NB4 (cell line): ENCODE measurements around the gene KIF6.
A peak's percentile ranks its signal among the peaks of the same experiment; 100 is the strongest.

Experiments
- DNase-seq: peaks from one replicate; pipeline ENCODE4 v3.0.0; 2010; ENCODE audit warnings: low read depth
- H3K4me3 ChIP-seq: one replicate; pipeline ENCODE4 v1.5.1; 2011; ENCODE audit warnings: mild to moderate bottlenecking, low read depth, low read length, moderate library complexity
- MYC ChIP-seq: IDR thresholded peaks from 2 replicates; pipeline ENCODE4 v1.6.1; 2011; ENCODE audit warnings: low read depth, low read length
- POLR2A ChIP-seq: IDR thresholded peaks from 2 replicates; pipeline ENCODE4 v1.6.1; 2011; ENCODE audit warnings: mild to moderate bottlenecking; ENCODE audit not compliant: insufficient read length; ENCODE audit errors: extremely low read depth
- TF ChIP-seq, protein P1 (sequence below): IDR thresholded peaks from one replicate; pipeline ENCODE4 v1.5.1; 2012; ENCODE audit warnings: low read depth, low read length
- TF ChIP-seq, protein P2 (sequence below): IDR thresholded peaks from 2 replicates; pipeline ENCODE4 v1.6.1; 2011; ENCODE audit warnings: low read depth, low read length

Gene KIF6

DNA sequence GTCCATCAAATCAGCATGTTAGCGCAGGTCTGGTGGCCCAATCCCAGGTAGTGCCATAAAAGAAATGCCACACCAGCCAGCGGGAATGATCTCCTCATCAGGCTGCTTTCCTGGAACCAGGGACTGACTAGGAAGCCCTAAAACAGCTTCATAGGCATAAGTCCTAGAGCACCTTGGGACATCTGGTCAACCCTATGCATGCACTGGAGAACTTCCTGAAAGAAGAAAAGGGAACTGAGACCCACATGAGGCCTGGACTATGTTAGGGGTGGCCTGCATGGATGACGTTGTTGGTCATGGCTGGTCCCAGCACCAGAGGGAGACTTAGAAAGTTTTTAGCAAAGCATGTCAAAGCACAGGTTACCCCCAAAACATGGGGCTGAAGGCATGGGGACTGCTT is 395.2 kb downstream of the KIF6 start:
- peak; percentile 67 for DNase-seq
- no peak for TF ChIP-seq POLR2A
- TF ChIP-seq MYC: no peak
- TF ChIP-seq, protein P1, sequence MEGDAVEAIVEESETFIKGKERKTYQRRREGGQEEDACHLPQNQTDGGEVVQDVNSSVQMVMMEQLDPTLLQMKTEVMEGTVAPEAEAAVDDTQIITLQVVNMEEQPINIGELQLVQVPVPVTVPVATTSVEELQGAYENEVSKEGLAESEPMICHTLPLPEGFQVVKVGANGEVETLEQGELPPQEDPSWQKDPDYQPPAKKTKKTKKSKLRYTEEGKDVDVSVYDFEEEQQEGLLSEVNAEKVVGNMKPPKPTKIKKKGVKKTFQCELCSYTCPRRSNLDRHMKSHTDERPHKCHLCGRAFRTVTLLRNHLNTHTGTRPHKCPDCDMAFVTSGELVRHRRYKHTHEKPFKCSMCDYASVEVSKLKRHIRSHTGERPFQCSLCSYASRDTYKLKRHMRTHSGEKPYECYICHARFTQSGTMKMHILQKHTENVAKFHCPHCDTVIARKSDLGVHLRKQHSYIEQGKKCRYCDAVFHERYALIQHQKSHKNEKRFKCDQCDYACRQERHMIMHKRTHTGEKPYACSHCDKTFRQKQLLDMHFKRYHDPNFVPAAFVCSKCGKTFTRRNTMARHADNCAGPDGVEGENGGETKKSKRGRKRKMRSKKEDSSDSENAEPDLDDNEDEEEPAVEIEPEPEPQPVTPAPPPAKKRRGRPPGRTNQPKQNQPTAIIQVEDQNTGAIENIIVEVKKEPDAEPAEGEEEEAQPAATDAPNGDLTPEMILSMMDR: no peak
- TF ChIP-seq, protein P2, sequence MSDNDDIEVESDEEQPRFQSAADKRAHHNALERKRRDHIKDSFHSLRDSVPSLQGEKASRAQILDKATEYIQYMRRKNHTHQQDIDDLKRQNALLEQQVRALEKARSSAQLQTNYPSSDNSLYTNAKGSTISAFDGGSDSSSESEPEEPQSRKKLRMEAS: no peak
- no peak overlapping the region for H3K4me3 ChIP-seq

DNA sequence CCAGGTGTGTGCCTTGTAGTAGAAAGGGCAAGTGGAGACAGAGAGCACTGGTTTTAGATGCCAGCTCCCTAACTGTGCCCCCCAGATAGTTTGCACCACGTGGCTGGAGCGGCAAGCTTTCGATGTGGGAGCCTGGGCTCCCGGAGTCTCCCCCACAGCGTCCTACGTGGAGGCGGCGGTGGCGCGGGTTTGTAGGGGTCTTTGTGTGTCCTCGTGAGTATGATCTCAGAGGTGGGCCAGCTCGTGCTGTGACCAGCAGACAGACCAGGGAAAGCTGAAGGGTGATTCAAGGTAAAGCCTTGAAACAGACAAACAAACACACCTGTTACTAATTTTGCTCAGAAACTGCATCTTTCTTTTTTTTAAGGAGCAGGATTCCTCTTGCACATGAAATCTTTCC is 397.1 kb downstream of the KIF6 start:
- no peak overlapping the region for H3K4me3 ChIP-seq
- DNase-seq: no peak
- TF ChIP-seq MYC (no peak), POLR2A (no peak)
- TF ChIP-seq, protein P2: no peak
- TF ChIP-seq, protein P1: no peak

DNA sequence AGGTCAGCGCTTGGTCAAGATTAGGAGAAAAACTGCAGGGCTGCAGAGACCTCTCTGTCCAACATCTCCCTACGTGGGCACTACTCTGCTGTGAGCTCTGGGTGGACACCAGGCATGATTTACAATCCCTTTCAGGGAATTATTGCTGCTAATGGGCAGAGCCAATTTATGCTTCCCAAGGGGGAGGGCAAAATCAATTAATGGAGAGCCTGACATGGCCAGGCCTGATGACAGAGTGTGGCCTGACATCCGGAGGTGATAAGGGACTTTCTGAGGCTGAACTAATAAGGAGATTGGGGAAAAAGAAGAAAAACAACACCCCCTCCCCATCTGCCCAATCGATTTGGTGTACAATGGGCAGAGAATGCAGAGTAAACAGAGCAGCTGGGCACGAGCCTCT is 397.7 kb downstream of the KIF6 start:
- no peak overlapping the region for H3K4me3 ChIP-seq
- no peak for DNase-seq
- TF ChIP-seq, protein P1: no peak
- TF ChIP-seq, protein P2: no peak

DNA sequence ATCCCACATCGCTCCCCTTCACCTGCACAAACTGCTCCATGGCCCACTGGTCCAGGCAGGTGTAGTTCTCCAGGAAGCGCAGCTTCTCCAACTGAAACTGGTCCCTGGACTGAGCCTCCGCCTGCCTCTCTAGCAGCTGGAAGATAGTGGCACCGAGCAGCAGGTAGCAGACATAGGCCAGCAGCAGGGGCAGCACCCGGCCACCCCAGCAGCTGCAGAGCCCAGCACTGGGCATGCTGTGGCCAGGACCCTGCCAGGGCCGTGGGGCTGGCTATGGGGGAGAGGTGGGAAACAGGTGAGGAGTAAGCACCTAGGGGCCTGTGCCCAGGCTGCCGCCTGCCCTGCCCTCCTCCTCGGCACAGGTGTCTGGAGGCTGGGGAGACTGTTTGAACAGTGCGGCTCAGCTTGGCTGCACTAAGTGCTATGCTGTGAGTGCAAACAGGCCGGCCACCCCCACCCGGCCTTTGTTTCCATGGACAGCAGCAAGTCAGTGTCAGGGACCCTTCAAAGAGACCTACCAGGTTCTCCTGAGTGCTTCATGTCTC is 402.8 kb downstream of the KIF6 start, which contains the start of gene KCNK16:
KCNK16 (minus strand) TSS at position 397 of the 545 bp plus-strand sequence; CDS start at position 235, 162 bp downstream.
- TF ChIP-seq POLR2A (no peak), MYC (no peak)
- TF ChIP-seq, protein P2: no peak
- no peak for DNase-seq
- no peak within 1 kb of the TSS for H3K4me3 ChIP-seq

DNA sequence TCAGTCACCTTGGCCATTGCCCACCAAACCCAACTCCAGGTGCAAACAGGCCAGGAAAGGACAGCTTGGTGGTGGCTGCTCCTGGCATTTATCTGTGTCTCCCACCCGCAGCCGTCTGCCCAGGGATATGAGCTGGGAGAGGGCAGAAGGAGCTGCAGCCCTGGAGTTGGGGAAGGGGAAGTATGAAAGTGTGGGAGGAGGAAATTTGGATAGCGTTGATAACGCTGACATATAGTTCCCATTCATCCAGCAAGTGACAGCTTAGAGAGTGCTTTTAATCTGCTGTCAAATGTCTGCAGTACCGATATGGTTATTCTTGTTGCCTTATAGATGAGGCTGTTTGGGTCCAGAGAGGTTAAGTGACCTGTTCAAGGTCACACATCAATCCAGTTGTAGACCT is 403.4 kb downstream of the KIF6 start:
- no peak for TF ChIP-seq MYC
- TF ChIP-seq, protein P2: no peak
- TF ChIP-seq, protein P1: no peak
- TF ChIP-seq POLR2A: no peak
- no peak for DNase-seq
- H3K4me3 ChIP-seq: no peak overlapping the region

DNA sequence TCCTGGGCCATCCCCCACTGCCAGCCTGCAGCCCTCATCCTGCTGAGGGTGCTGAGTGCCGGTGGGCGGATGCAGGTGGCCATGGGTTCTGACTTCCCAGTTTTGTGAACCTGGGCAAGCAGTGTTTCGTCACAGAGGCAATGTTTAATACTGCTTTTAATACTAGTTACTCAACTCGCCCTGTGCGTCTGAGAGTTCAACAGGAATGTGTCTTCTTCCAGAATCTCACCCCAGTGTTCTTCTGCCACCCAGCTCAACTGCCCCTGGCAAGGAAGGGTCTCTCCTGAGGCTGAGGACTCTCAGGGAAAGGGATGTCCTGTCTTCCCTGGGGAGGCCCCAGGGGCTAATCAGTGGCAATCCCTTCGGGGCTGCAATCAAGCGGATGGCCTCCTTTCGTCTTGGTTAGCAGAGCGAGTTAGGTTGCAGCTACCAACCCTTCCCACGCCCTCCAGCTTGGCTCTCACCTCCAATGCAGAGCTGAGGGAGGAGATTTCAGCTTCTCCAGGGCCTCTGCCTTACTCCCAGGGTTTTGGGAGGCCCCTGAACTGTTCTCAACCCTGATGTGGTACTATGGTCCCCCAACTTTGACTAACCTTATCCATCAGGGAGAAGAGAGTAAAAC is 404.7 kb downstream of the KIF6 start:
- no peak for DNase-seq
- TF ChIP-seq, protein P2: no peak
- TF ChIP-seq POLR2A (no peak), MYC (no peak)
- TF ChIP-seq, protein P1: no peak

More for the DNA sequence above, 404.7 kb downstream of the KIF6 start:
- H3K4me3 ChIP-seq: no peak overlapping the region
